K562 (cell line): ENCODE data around the gene CENPN. TPM values are rescaled to one million over a fixed set of nuclear protein-coding genes. Genes with fewer than 3 reads are reported as not detected.

Experiments
- ATAC-seq: fragments of 200-7000 bp; cut with Tn5 transposase; 3 replicates; pipeline ENCODE4 v1.9.1; 2020; ENCODE audit warnings: moderate library complexity
- BruUV-seq: library from RNA; stranded (reverse); fragments of 400-500 nt; replicated peaks from 2 replicates; lab custom pipeline; 2021; lab: Mats Ljungman, UMichigan
- CTCF ChIA-PET: fragments of 300-600 bp; formaldehyde crosslinking; extraction: SDS; loops from one replicate; lab custom pipeline; 2021; ENCODE audit warnings: low intra/inter-chr PET ratio; lab: Yijun Ruan, JAX
- POLR2A ChIA-PET: fragments of 300-600, 350-650 bp; sonication (Branson Sonifier 250); formaldehyde crosslinking; extraction: SDS; loops from one replicate; lab custom pipeline; 2021; ENCODE audit warnings: antibody characterized with exemption, inconsistent platforms; lab: Yijun Ruan, JAX
- DNase-seq, 4 experiments: peaks; one replicate each; pipeline versions ENCODE4 v3.0.0 to v3.0.0-alpha.2; 2011 to 2018; ENCODE audit warnings: low spot score in 3 of 4, mixed read lengths in 3 of 4; ENCODE audit errors: extremely low read depth in 1 of 4
- FAIRE-seq: peaks from 2 replicates; lab custom pipeline; 2011; peaks lifted over from hg19 to GRCh38; lab: Jason Lieb, UNC
- H2AFZ ChIP-seq: 2 replicates; pipeline ENCODE4 v1.6.0; 2011; ENCODE audit warnings: low read depth, low read length, control low read depth, inconsistent platforms
- H3K27ac ChIP-seq: fragments of 200-600 bp; 3 replicates; pipeline ENCODE4 v1.8.0; 2011; ENCODE audit warnings: low read depth, mild to moderate bottlenecking, control low read depth, inconsistent platforms, low read length, moderate library complexity, mixed read lengths; ENCODE audit errors: extremely low read depth
- H3K27me3 ChIP-seq, 2 experiments: fragments of 300-600 bp in 1 of 2; 2 replicates in 1 of 2; 3 replicates in 1 of 2; pipeline versions ENCODE4 v1.6.0 to v1.8.0; 2011; ENCODE audit warnings: inconsistent platforms in 2 of 2, low read length in 2 of 2, mild to moderate bottlenecking in 1 of 2, mixed read lengths in 1 of 2, moderate library complexity in 1 of 2; ENCODE audit not compliant: control insufficient read depth in 2 of 2, insufficient read depth in 2 of 2
- H3K36me3 ChIP-seq: fragments of 300-600 bp; 3 replicates; pipeline ENCODE4 v1.8.0; 2011; ENCODE audit warnings: mild to moderate bottlenecking, low read length, inconsistent platforms; ENCODE audit not compliant: control insufficient read depth, insufficient read depth
- H3K4me1 ChIP-seq, 2 experiments: fragments of 200-600 bp in 1 of 2; replicated peaks in 1 of 2; 2 replicates in 1 of 2; 3 replicates in 1 of 2; pipeline versions ENCODE4 v1.5.1 to v1.8.0; 2011; ENCODE audit warnings: inconsistent platforms in 2 of 2, low read length in 2 of 2, mild to moderate bottlenecking in 1 of 2, mixed read lengths in 1 of 2, moderate library complexity in 1 of 2; ENCODE audit not compliant: control insufficient read depth in 2 of 2, insufficient read depth in 2 of 2
- H3K4me2 ChIP-seq: 2 replicates; pipeline ENCODE4 v1.6.1; 2011; ENCODE audit warnings: low read length, control low read depth, inconsistent platforms, mixed read lengths; ENCODE audit not compliant: insufficient read depth
- H3K4me3 ChIP-seq: fragments of 200-600 bp; sonication (generic), shearing (Covaris generic); 2 replicates; pipeline ENCODE4 v1.5.1; 2016; ENCODE audit warnings: control low read depth, inconsistent platforms
- H3K79me2 ChIP-seq: fragments of 200-600 bp; 3 replicates; pipeline ENCODE4 v1.8.0; 2011; ENCODE audit warnings: low read length, inconsistent platforms; ENCODE audit not compliant: control insufficient read depth, insufficient read depth
- H3K9ac ChIP-seq, 2 experiments: 2 replicates each; pipeline versions ENCODE4 v1.6.0 to v1.6.1; 2011; ENCODE audit warnings: low read depth in 2 of 2, low read length in 2 of 2, control low read depth in 1 of 2, inconsistent platforms in 1 of 2, mild to moderate bottlenecking in 1 of 2, mixed read lengths in 1 of 2; ENCODE audit not compliant: insufficient read depth in 1 of 2
- H3K9me1 ChIP-seq: one replicate; pipeline ENCODE4 v1.6.0; 2011; ENCODE audit warnings: inconsistent platforms, mild to moderate bottlenecking, low read length, moderate library complexity; ENCODE audit not compliant: control insufficient read depth, insufficient read depth
- H3K9me3 ChIP-seq: replicated peaks from 2 replicates; pipeline ENCODE4 v1.5.1; 2011; ENCODE audit warnings: low read depth, low read length, inconsistent platforms; ENCODE audit not compliant: control insufficient read depth, insufficient read depth
- H4K20me1 ChIP-seq: replicated peaks from 2 replicates; pipeline ENCODE4 v1.6.1; 2011; ENCODE audit warnings: low read length, inconsistent platforms, mixed read lengths; ENCODE audit not compliant: control insufficient read depth, insufficient read depth
- ARID1B ChIP-seq: fragments of 450-650 bp; IDR thresholded peaks from 2 replicates; pipeline ENCODE4 v1.6.1; 2016; ENCODE audit warnings: antibody characterized with exemption, mild to moderate bottlenecking, inconsistent platforms
- CHCHD3 ChIP-seq: fragments of 250-450 bp; sonication (Bioruptor Pico); IDR thresholded peaks from 2 replicates; pipeline ENCODE4 v2.1.2; 2022; ENCODE audit warnings: mild to moderate bottlenecking
- E2F3 ChIP-seq: fragments of 250-450 bp; sonication (Bioruptor Pico); IDR thresholded peaks from 2 replicates; pipeline ENCODE4 v1.4.0; 2020; ENCODE audit warnings: mild to moderate bottlenecking
- HDAC1 ChIP-seq, 2 experiments: fragments of 450-650 bp; IDR thresholded peaks; 2 replicates each; pipeline ENCODE4 v1.6.1; 2016 to 2017; ENCODE audit warnings: inconsistent platforms in 1 of 2, mild to moderate bottlenecking in 1 of 2, moderate library complexity in 1 of 2
- HLTF ChIP-seq: fragments of 450-650 bp; IDR thresholded peaks from 2 replicates; pipeline ENCODE4 v1.6.1; 2016
- NFRKB ChIP-seq: fragments of 450-650 bp; IDR thresholded peaks from 2 replicates; pipeline ENCODE4 v1.6.1; 2016; ENCODE audit warnings: low read depth
- ZBED1 ChIP-seq: IDR thresholded peaks from 2 replicates; pipeline ENCODE4 v1.6.1; 2014
- ZNF134 ChIP-seq: fragments of 250-450 bp; sonication (Bioruptor Pico); conservative IDR thresholded peaks from 2 replicates; pipeline ENCODE4 v1.4.0; 2020
- WGBS: fragments of 100-300 bp; shearing (Covaris generic); methylation state at CpG from one replicate; pipeline ENCODE4 v1.1.6; 2016; ENCODE audit warnings: low coverage, mixed read lengths; ENCODE audit not compliant: insufficient coverage; ENCODE audit errors: missing lambda C conversion rate; 5-methylcytosine and 5-hydroxymethylcytosine counted together
- in situ Hi-C: fragments of 300-500 bp; cut with MboI; formaldehyde crosslinking; loops from 4 replicates; pipeline ENCODE4 v1.15.0; 2018; ENCODE audit warnings: inconsistent platforms, mixed read lengths
- intact Hi-C: fragments of 100-400 bp; cut with micrococcal nuclease; formaldehyde crosslinking; loops from 2 replicates; pipeline ENCODE4 v1.14.2; 2022
- polyA plus RNA-seq, 8 experiments: library from polyadenylated mRNA; depleted of rRNA in 4 of 8; stranded (reverse) in 5 of 8; unstranded in 3 of 8; fragments of >200 nt; fragmentation: Nextera tagmentation in 2 of 8; fragmentation: Illumina TruSeq in 1 of 8; extraction: Ambion mirVana in 2 of 8; extraction: Trizol in 1 of 8; gene quantifications; 2 replicates each; pipeline versions ENCODE4 v1.2.1 to v1.2.3, GENCODE V29; 2011 to 2014; ENCODE audit warnings: inconsistent platforms in 1 of 8, missing spikeins in 1 of 8
- total RNA-seq, 7 experiments: library from RNA; depleted of rRNA in 6 of 7; stranded (reverse); fragments of >200 nt in 6 of 7; fragmentation: Illumina TruSeq in 2 of 7; extraction: Trizol in 2 of 7; gene quantifications; 2 replicates each; pipeline versions ENCODE4 v1.2.1 to v1.2.3, GENCODE V29; 2011 to 2021; ENCODE audit warnings: low replicate concordance in 1 of 7
- TF ChIP-seq, protein P1 (sequence below): sonication (generic); formaldehyde crosslinking; IDR thresholded peaks from 2 replicates; pipeline ENCODE4 v1.8.0; 2022; ENCODE audit warnings: mild to moderate bottlenecking, missing genetic modification reagents
- TF ChIP-seq, protein P2 (sequence below): sonication (generic); formaldehyde crosslinking; IDR thresholded peaks from 2 replicates; pipeline ENCODE4 v1.8.1; 2023; ENCODE audit warnings: mild to moderate bottlenecking, missing genetic modification reagents, moderate library complexity
- TF ChIP-seq, protein P3 (sequence below): sonication (generic); formaldehyde crosslinking; IDR thresholded peaks from 2 replicates; pipeline ENCODE4 v1.8.1; 2023; ENCODE audit warnings: missing genetic modification reagents, mild to moderate bottlenecking, borderline replicate concordance
- TF ChIP-seq, protein P4 (sequence below): sonication (generic); formaldehyde crosslinking; IDR thresholded peaks from 2 replicates; pipeline ENCODE4 v1.9.0; 2022; ENCODE audit warnings: mild to moderate bottlenecking, missing genetic modification reagents

The CENPN gene
- total and polyA plus RNA-seq, 9 of the 15 experiments (the other 6 are each of a cell fraction or from before 2014, with no cell fraction given), result 92.3 to 384 (median 140) TPM

- ChIA-PET CTCF (no interaction called here), POLR2A (interaction anchor here (0.5 to 1.9 kb wide), 11 partner anchors 10 to 702 kb away, joined by 3 to 8 read pairs (median 4); partner anchors contain the start of genes CENPN and CMC2)
- in situ Hi-C loops (no loop called here), intact Hi-C loops (no loop called here)
- Histone ChIP-seq H3K9me3 (no peaks in the 10 kb centered on the region), H3K27me3 (no peaks in the 10 kb centered on the region), H3K4me3 (no peak overlapping the region), H3K4me2 (peak overlapping the region; percentile 56), H3K27ac (peak overlapping the region; percentile 60), H3K36me3 (peaks cover 41% of the 10 kb centered on the region), H2AFZ (no peak overlapping the region), H3K79me2 (peaks cover 91% of the 10 kb centered on the region), H3K9me1 (no peaks in the 10 kb centered on the region), H4K20me1 (peaks cover 10% of the 10 kb centered on the region), H3K4me1 (peaks cover 0 to 18% of the 10 kb centered on the region in 2 experiments; a peak in 2 of 5 replicates), H3K9ac (peak overlapping the region in 1 of 2 experiments; percentile 41; a peak in 3 of 4 replicates)
- DNase-seq, result peak in 3 of 4 experiments; percentile 20 to 87 (median 76)
- WGBS, result under 1% methylated on average over 6 of the region's 6 CpGs
- peak; percentile 88 for FAIRE-seq
- no TSS peak for BruUV-seq
- peak; percentile 97 for ATAC-seq
- TF ChIP-seq ZNF134 (CRISPR knock-in tag) (no peak), ARID1B (peak; percentile 81), ZBED1 (no peak), HDAC1 (IDR thresholded peaks at IDR 0.05) (peak in 1 of 2 experiments; percentile 78; a peak in 2 of 4 replicates), HLTF (no peak), E2F3 (CRISPR knock-in tag) (no peak), CHCHD3 (no peak), NFRKB (no peak)
- TF ChIP-seq, protein P1, sequence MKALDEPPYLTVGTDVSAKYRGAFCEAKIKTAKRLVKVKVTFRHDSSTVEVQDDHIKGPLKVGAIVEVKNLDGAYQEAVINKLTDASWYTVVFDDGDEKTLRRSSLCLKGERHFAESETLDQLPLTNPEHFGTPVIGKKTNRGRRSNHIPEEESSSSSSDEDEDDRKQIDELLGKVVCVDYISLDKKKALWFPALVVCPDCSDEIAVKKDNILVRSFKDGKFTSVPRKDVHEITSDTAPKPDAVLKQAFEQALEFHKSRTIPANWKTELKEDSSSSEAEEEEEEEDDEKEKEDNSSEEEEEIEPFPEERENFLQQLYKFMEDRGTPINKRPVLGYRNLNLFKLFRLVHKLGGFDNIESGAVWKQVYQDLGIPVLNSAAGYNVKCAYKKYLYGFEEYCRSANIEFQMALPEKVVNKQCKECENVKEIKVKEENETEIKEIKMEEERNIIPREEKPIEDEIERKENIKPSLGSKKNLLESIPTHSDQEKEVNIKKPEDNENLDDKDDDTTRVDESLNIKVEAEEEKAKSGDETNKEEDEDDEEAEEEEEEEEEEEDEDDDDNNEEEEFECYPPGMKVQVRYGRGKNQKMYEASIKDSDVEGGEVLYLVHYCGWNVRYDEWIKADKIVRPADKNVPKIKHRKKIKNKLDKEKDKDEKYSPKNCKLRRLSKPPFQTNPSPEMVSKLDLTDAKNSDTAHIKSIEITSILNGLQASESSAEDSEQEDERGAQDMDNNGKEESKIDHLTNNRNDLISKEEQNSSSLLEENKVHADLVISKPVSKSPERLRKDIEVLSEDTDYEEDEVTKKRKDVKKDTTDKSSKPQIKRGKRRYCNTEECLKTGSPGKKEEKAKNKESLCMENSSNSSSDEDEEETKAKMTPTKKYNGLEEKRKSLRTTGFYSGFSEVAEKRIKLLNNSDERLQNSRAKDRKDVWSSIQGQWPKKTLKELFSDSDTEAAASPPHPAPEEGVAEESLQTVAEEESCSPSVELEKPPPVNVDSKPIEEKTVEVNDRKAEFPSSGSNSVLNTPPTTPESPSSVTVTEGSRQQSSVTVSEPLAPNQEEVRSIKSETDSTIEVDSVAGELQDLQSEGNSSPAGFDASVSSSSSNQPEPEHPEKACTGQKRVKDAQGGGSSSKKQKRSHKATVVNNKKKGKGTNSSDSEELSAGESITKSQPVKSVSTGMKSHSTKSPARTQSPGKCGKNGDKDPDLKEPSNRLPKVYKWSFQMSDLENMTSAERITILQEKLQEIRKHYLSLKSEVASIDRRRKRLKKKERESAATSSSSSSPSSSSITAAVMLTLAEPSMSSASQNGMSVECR, result no peak
- TF ChIP-seq, protein P2, sequence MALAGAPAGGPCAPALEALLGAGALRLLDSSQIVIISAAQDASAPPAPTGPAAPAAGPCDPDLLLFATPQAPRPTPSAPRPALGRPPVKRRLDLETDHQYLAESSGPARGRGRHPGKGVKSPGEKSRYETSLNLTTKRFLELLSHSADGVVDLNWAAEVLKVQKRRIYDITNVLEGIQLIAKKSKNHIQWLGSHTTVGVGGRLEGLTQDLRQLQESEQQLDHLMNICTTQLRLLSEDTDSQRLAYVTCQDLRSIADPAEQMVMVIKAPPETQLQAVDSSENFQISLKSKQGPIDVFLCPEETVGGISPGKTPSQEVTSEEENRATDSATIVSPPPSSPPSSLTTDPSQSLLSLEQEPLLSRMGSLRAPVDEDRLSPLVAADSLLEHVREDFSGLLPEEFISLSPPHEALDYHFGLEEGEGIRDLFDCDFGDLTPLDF (CRISPR knock-in tag), result no peak
- TF ChIP-seq, protein P3, sequence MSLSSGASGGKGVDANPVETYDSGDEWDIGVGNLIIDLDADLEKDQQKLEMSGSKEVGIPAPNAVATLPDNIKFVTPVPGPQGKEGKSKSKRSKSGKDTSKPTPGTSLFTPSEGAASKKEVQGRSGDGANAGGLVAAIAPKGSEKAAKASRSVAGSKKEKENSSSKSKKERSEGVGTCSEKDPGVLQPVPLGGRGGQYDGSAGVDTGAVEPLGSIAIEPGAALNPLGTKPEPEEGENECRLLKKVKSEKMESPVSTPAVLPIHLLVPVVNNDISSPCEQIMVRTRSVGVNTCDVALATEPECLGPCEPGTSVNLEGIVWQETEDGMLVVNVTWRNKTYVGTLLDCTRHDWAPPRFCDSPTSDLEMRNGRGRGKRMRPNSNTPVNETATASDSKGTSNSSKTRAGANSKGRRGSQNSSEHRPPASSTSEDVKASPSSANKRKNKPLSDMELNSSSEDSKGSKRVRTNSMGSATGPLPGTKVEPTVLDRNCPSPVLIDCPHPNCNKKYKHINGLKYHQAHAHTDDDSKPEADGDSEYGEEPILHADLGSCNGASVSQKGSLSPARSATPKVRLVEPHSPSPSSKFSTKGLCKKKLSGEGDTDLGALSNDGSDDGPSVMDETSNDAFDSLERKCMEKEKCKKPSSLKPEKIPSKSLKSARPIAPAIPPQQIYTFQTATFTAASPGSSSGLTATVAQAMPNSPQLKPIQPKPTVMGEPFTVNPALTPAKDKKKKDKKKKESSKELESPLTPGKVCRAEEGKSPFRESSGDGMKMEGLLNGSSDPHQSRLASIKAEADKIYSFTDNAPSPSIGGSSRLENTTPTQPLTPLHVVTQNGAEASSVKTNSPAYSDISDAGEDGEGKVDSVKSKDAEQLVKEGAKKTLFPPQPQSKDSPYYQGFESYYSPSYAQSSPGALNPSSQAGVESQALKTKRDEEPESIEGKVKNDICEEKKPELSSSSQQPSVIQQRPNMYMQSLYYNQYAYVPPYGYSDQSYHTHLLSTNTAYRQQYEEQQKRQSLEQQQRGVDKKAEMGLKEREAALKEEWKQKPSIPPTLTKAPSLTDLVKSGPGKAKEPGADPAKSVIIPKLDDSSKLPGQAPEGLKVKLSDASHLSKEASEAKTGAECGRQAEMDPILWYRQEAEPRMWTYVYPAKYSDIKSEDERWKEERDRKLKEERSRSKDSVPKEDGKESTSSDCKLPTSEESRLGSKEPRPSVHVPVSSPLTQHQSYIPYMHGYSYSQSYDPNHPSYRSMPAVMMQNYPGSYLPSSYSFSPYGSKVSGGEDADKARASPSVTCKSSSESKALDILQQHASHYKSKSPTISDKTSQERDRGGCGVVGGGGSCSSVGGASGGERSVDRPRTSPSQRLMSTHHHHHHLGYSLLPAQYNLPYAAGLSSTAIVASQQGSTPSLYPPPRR, result no peak
- TF ChIP-seq, protein P4, sequence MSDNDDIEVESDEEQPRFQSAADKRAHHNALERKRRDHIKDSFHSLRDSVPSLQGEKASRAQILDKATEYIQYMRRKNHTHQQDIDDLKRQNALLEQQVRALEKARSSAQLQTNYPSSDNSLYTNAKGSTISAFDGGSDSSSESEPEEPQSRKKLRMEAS (CRISPR knock-in tag), result no peak
These were observed 13.7 kb upstream of the CENPN start for GRCh38 chr16:80993307-80993706.
